Hematopoietic multipotent progenitor cell (in vitro differentiated cells): ENCODE measurements around the gene DAPK1. TPM values are rescaled to one million over a fixed set of nuclear protein-coding genes. Genes with fewer than 3 reads are reported as not detected.

ENCODE experiments used
- DNase-seq, 3 donors: peaks; one replicate each; pipeline ENCODE4 v3.0.0-alpha.2; 2011 to 2015; ENCODE audit warnings: low read depth in 2 of 3, low spot score in 2 of 3
- total RNA-seq: library from RNA; depleted of rRNA; stranded (reverse); fragments of >200 nt; gene quantifications from one replicate; pipeline ENCODE4 v1.2.3, GENCODE V29; 2012

The DAPK1 gene
- total RNA-seq, 1 donor = 148 TPM

- no peak for DNase-seq
Measured at GRCh38 chr9:87677776-87678587, 180.3 kb downstream of the DAPK1 start.

DNA sequence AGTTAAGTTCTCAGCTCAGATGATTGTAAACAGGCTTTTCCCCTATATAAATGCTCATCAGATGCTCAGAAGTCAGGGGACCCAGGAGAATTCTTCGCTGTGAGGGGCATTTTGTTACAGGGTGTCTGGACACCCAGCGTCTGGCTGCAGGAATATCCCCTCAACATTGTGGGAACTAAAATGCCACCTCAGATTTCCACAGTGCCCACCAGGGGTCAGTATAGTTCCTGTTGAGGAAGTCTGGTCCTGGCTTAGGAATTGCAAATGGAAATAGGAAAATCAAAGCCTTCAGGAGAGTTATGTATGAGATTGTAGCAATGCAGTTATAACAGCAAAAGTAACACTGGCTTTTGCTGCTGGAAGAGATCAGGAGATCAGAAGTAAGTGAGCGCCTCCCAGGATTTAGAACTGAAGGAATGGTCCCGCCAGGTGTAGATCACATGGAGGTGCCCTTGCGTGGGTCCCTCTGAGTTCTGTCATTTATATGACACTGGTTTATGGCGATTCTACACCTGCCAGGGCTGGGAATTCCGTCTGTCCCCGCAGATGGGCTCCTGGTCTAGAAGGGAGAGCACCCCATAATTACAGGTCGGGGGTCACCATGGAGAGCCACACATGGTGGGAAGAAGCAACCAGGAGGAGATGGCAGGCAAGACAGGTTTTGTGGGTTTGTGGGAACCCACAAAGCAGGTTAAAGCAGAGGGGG is 181.1 kb downstream of the DAPK1 start:
- DNase-seq = peak; percentile 28 to 48 (median 28)

- no peak for DNase-seq
Measured at GRCh38 chr9:87681271-87682061, 183.8 kb downstream of the DAPK1 start.

DNA sequence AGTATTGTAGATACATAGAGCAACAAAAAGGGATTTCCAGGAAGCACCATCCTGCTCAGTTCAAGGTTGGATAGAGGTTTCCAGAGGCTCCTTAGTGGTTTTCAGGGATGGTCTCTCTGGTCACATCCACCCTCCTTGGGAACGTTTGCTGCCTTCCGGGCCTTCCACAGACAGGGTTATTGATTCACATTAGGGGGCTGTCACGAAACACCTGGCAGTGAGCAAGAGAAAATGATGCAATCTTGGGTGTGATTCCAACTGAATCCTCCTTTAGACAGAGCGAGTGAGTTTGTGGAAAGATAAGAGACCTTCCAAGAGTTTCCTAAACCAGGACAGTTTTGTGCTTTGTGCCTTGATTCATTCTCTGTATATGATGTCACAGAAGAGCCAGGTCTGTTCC is 184.4 kb downstream of the DAPK1 start:
- no peak for DNase-seq

DNA sequence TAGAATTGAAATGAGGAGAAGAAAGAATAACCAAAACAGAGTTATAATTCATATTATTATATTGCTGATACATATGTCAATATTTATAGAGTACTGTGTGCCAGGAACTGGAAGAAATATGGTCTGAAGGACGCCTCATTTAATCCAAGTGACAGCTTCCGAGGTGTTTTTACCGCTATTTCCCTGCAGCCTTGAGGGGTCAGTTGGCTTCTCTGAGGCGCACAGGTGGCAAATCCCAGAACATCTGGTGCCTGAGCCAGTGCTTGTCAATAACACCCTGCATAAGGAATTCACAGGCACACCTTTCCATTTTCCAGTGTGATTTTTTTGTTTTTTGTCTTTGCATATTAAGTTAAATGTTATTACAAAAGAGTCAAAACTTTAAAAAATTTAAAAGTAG is 185.0 kb downstream of the DAPK1 start:
- no peak for DNase-seq

GRCh38 chr9:87683751-87684626 is 186.3 kb downstream of the DAPK1 start:
- DNase-seq = no peak

DNA sequence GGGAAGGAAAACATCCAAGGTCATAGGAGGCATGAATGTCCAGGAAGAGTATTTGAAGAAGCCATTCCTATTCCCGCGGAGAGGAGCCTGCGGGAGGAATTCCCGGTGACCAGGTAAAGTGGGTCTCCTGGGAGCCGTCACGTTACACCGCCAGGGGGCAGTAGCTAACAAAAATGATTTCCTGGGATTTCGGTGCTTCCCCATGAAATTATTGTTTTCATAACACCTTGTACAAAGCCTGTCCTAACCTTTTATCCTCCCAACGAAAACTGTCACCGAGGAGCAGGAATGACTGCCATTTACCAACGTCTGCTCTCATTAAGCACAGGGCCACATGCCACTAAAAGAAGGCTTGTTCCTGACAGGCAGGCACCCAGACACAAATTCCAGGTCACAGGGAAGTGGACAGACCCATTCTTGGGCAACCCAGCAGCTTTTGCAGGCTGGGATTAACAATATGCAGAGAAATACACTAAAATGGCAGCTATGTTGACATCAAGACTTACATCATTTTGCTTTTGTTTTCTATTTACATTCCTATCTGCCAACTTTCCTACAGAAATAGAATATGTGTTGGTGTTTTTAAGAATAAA is 187.1 kb downstream of the DAPK1 start:
- DNase-seq = no peak

DNA sequence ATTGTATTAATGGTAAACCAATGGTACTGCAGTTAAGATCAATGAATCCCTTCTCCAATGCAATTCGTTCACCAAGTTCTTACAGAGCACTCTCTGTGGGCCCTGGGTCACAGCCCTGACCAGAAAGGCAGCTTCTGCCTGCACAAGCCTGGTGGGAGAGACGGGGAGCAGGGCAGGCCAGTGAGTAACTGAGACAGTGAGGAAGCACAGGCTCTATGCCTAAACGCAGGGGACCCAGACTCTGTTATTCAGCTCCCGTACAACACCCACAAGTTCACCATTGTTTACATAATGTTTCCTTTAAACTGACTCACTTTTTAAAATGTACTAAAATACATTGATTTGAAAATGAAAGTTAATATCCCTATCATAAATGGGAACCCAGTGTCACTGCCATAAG is 187.8 kb downstream of the DAPK1 start:
- DNase-seq = no peak

- DNase-seq = peak in 1 of 3 donors; percentile 54
Measured at GRCh38 chr9:87685871-87686519, 188.3 kb downstream of the DAPK1 start.

GRCh38 chr9:87686520-87687090 is 188.9 kb downstream of the DAPK1 start:
- no peak for DNase-seq

GRCh38 chr9:87687207-87687606 is 189.5 kb downstream of the DAPK1 start:
- no peak for DNase-seq

DNA sequence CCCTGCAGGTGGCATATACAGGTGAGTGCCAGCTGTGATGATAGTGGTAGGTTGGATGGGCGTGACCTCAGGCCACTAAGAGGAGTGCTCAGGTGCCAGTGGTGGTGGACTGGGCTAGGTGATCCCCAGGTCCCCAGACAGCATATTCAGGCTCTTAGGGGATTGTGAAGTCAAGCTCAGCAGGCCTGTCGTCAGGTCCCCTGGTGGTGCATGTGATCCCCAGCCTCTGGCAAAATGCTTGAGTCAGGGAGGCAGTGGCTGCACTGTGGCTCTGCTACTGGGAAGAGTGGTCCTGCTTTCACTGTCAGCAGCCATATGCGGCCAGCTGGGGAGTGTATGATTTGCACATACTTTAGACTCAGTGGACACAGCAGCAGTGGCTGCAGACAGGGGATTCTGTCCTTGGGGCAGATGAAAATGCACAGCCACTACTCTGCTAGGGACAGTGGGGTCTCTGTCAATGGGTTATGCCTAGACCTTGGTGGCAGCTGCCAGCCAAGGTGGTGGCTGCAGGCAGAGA is 196.6 kb downstream of the DAPK1 start:
- no peak for DNase-seq

GRCh38 chr9:87695523-87695922 is 197.9 kb downstream of the DAPK1 start:
- no peak for DNase-seq

GRCh38 chr9:87696641-87697040 is 199.0 kb downstream of the DAPK1 start:
- no peak for DNase-seq

DNA sequence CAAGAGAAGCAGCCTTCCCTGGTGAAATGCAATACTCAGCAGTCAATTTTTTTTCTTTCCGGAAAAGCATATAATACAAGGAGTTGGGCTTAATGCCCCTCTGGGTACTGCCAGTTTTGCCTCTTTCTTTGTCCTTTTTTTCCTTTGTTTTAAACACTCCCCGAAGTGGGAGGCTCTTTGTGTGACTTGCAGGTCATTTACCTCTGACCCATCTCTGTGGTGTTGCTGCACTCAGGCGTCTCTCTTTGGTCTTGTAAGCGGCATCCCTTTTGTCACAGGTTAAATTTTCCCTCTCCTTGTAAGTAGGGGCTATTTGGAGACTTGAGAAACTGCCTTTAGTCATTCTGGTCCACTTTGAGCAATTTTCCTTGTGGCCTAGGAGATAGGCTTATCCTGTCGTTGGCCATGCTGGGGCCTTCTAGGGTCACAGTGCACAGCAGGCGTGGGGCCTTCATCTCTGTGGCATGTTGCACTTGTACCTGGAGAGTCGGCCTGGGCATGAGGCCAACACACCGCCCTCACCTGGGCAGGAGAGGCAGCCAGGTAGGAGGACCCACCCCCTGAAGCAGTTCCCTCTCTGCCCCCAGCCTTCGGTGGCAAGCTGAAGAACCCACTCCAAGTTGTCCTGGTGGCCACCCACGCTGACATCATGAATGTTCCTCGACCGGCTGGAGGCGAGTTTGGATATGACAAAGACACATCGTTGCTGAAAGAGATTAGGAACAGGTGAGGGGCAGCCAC is 200.6 kb downstream of the DAPK1 start:
- no peak for DNase-seq

- DNase-seq = no peak
Measured at GRCh38 chr9:87699835-87700234, 202.2 kb downstream of the DAPK1 start.

DNA sequence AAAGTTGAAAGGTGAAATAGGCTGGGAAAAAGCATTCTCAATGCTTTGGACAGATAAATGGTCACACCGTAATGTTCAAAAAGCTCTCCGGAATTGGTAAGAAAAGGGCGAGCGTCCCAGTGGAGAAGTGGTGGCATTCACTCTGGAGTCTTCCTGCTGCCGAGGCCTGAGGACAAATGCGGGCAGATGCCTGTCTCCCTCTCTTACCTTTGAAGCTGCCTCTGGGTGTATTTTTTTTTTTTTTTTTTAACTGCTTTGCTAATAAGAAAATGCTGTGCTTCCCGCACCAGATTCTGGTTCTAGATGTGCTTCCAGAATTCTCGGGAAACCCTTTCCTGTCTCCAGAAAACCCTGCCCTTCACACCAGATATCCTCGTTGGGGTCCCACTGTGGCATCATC is 203.8 kb downstream of the DAPK1 start:
- DNase-seq = no peak

GRCh38 chr9:87701931-87702421 is 204.3 kb downstream of the DAPK1 start:
- no peak for DNase-seq
